Measurements from ENCODE around the gene GALNT18.

The GALNT18 gene

GRCh38 chr11:11318461-11318860 is 303.3 kb downstream of the GALNT18 start:
- no peak overlapping the region for H3K4me3 ChIP-seq (replicated peaks; ENCODE audit: insufficient read depth, low read length)
- peak overlapping the region; percentile 75 for H3K27ac ChIP-seq (replicated peaks)
- DNase-seq (ENCODE audit: low read depth in 1 of 2, low spot score in 1 of 2): no peak
- TF ChIP-seq GABPA (IDR thresholded peaks at IDR 0.05; ENCODE audit: low read depth) (no peak), REST (IDR thresholded peaks at IDR 0.05; ENCODE audit: insufficient replicate concordance, low read depth) (no peak), SPI1 (IDR thresholded peaks at IDR 0.05; ENCODE audit: borderline replicate concordance, low read depth) (no peak), CTCF (IDR thresholded peaks at IDR 0.05; ENCODE audit: insufficient read depth, low read length) (no peak), POLR2AphosphoS5 (IDR thresholded peaks at IDR 0.05; ENCODE audit: low read depth) (no peak)
- no peaks in the 10 kb centered on the region for H3K27me3 ChIP-seq (ENCODE audit: insufficient read depth, poor library complexity, severe bottlenecking)

- no peak overlapping the region for H3K4me3 ChIP-seq (replicated peaks; ENCODE audit: insufficient read depth, low read length)
- TF ChIP-seq POLR2AphosphoS5 (IDR thresholded peaks at IDR 0.05; ENCODE audit: low read depth) (no peak), SPI1 (IDR thresholded peaks at IDR 0.05; ENCODE audit: borderline replicate concordance, low read depth) (no peak), GABPA (IDR thresholded peaks at IDR 0.05; ENCODE audit: low read depth) (no peak), CTCF (IDR thresholded peaks at IDR 0.05; ENCODE audit: insufficient read depth, low read length) (no peak), REST (IDR thresholded peaks at IDR 0.05; ENCODE audit: insufficient replicate concordance, low read depth) (no peak)
Observed at GRCh38 chr11:11316651-11317230, 305.1 kb downstream of the GALNT18 start.

GRCh38 chr11:11313902-11314692 is 307.7 kb downstream of the GALNT18 start:
- Histone ChIP-seq H3K27me3 (ENCODE audit: insufficient read depth, poor library complexity, severe bottlenecking) (no peaks in the 10 kb centered on the region), H3K27ac (replicated peaks) (peak overlapping the region; percentile 30; the same call in 1 of the 2 replicates)
- no peak for DNase-seq (ENCODE audit: low read depth in 1 of 2, low spot score in 1 of 2)

More at GRCh38 chr11:11316651-11317230, 305.1 kb downstream of the GALNT18 start:
- no peak overlapping the region for H3K27ac ChIP-seq (replicated peaks)
- no peaks in the 10 kb centered on the region for H3K27me3 ChIP-seq (ENCODE audit: insufficient read depth, poor library complexity, severe bottlenecking)
- DNase-seq (ENCODE audit: low read depth in 1 of 2, low spot score in 1 of 2): no peak

More at GRCh38 chr11:11313902-11314692, 307.7 kb downstream of the GALNT18 start:
- no peak overlapping the region for H3K4me3 ChIP-seq (replicated peaks; ENCODE audit: insufficient read depth, low read length)
- TF ChIP-seq REST (IDR thresholded peaks at IDR 0.05; ENCODE audit: insufficient replicate concordance, low read depth) (no peak), SPI1 (IDR thresholded peaks at IDR 0.05; ENCODE audit: borderline replicate concordance, low read depth) (no peak), POLR2AphosphoS5 (IDR thresholded peaks at IDR 0.05; ENCODE audit: low read depth) (no peak), GABPA (IDR thresholded peaks at IDR 0.05; ENCODE audit: low read depth) (no peak), CTCF (IDR thresholded peaks at IDR 0.05; ENCODE audit: insufficient read depth, low read length) (no peak)
